Measurements from ENCODE around the gene MPDZ.

Gene MPDZ

DNA sequence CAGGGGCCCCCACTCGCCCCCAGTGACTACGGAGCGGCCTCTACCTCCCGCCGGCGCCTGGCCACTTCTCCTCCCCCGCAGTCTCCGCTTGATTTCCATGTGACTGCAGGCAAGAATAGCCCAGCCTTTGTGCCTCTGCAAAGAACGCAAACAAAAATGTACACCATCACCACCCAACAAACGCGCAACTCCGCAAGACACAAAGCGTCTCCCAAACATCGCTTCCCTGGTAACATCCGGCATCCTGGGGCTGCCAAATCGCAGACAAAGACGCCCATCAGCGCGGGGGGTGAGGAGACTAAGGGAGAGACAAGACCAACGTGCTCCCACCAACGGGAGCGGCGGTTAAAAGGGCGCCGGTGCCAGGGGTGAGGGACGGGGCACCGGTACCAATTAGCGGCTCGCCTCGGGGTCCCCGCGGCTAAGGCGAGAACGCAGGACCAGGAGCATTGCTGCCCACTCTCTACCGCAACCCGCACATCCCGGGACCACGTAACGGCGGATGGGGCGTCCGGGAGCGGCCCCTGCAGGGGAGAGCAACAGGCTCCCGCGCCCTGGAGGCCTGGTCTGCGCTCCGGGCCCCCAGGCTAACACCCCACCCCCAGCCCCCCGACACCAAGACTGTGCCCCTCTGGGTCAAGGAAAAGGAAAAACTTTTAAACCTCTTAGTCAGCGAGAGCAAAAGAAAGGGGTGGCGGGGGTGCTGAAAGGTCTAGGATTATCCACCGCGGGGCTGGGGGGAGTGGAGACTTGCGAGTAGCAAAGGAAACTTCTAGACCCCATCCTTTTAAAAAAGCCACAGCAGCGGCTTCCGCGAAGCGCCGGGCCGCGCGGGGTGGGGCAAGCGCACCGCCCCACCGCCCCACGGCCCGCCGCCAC lies 885 bp downstream of the MPDZ start:
- Histone ChIP-seq H3K36me3 (ENCODE audit: insufficient read depth, low read length) (no peaks in the 10 kb centered on the region), H3K79me2 (ENCODE audit: insufficient read depth, low read length) (no peaks in the 10 kb centered on the region), H3K4me2 (ENCODE audit: low read length) (no peak overlapping the region), H3K9me2 (ENCODE audit: low read depth, low read length) (no peaks in the 10 kb centered on the region), H3F3A (ENCODE audit: insufficient read depth, low read length) (no peaks in the 10 kb centered on the region), H2AFZ (ENCODE audit: low read length) (no peak overlapping the region), H3K4me1 (ENCODE audit: insufficient read depth, low read length, severe bottlenecking) (no peaks in the 10 kb centered on the region), H4K20me1 (ENCODE audit: insufficient read depth, low read length) (no peaks in the 10 kb centered on the region), H3K9me3 (ENCODE audit: low read length) (no peaks in the 10 kb centered on the region), H3K9ac (ENCODE audit: low read length) (no peak overlapping the region), H3K27ac (ENCODE audit: low read depth, low read length, poor library complexity, severe bottlenecking) (no peak overlapping the region), H3K4me3 (ENCODE audit: low read depth, low read length, poor library complexity, severe bottlenecking) (no peak overlapping the region), H3K27me3 (ENCODE audit: insufficient read depth, low read length) (no peaks in the 10 kb centered on the region)
- TF ChIP-seq, protein P1, sequence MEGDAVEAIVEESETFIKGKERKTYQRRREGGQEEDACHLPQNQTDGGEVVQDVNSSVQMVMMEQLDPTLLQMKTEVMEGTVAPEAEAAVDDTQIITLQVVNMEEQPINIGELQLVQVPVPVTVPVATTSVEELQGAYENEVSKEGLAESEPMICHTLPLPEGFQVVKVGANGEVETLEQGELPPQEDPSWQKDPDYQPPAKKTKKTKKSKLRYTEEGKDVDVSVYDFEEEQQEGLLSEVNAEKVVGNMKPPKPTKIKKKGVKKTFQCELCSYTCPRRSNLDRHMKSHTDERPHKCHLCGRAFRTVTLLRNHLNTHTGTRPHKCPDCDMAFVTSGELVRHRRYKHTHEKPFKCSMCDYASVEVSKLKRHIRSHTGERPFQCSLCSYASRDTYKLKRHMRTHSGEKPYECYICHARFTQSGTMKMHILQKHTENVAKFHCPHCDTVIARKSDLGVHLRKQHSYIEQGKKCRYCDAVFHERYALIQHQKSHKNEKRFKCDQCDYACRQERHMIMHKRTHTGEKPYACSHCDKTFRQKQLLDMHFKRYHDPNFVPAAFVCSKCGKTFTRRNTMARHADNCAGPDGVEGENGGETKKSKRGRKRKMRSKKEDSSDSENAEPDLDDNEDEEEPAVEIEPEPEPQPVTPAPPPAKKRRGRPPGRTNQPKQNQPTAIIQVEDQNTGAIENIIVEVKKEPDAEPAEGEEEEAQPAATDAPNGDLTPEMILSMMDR (IDR thresholded peaks at IDR 0.05; ENCODE audit: low read length), result no peak
- no peak for TF ChIP-seq EZH2 (IDR thresholded peaks at IDR 0.05; ENCODE audit: borderline replicate concordance, low read length)

DNA sequence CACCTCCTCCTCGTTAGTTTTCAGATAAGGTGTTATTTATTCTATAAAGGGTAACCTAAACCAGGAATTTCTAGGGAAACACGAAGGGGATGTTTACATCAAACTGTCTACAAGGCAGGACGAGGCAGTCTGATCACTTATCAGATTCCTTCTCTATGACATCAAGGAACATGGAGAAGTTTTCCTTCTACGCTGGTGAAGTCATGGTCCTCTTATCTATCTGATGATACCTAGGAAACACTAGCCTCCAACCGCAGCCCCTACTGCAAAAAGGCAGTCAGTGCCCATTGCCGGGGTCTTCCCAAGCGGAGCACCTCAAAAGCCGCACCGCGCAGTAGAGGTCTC lies 1.5 kb downstream of the MPDZ start:
- Histone ChIP-seq H3F3A (ENCODE audit: insufficient read depth, low read length) (no peaks in the 10 kb centered on the region), H3K9ac (ENCODE audit: low read length) (no peak overlapping the region), H3K36me3 (ENCODE audit: insufficient read depth, low read length) (no peaks in the 10 kb centered on the region), H3K9me2 (ENCODE audit: low read depth, low read length) (no peaks in the 10 kb centered on the region), H3K4me2 (ENCODE audit: low read length) (no peak overlapping the region), H3K9me3 (ENCODE audit: low read length) (no peaks in the 10 kb centered on the region), H3K4me1 (ENCODE audit: insufficient read depth, low read length, severe bottlenecking) (no peaks in the 10 kb centered on the region), H3K27me3 (ENCODE audit: insufficient read depth, low read length) (no peaks in the 10 kb centered on the region), H3K4me3 (ENCODE audit: low read depth, low read length, poor library complexity, severe bottlenecking) (no peak overlapping the region), H4K20me1 (ENCODE audit: insufficient read depth, low read length) (no peaks in the 10 kb centered on the region), H2AFZ (ENCODE audit: low read length) (no peak overlapping the region), H3K79me2 (ENCODE audit: insufficient read depth, low read length) (no peaks in the 10 kb centered on the region), H3K27ac (ENCODE audit: low read depth, low read length, poor library complexity, severe bottlenecking) (no peak overlapping the region)
- no peak for TF ChIP-seq EZH2 (IDR thresholded peaks at IDR 0.05; ENCODE audit: borderline replicate concordance, low read length)
- TF ChIP-seq, protein P1 (IDR thresholded peaks at IDR 0.05; ENCODE audit: low read length), result no peak

DNA sequence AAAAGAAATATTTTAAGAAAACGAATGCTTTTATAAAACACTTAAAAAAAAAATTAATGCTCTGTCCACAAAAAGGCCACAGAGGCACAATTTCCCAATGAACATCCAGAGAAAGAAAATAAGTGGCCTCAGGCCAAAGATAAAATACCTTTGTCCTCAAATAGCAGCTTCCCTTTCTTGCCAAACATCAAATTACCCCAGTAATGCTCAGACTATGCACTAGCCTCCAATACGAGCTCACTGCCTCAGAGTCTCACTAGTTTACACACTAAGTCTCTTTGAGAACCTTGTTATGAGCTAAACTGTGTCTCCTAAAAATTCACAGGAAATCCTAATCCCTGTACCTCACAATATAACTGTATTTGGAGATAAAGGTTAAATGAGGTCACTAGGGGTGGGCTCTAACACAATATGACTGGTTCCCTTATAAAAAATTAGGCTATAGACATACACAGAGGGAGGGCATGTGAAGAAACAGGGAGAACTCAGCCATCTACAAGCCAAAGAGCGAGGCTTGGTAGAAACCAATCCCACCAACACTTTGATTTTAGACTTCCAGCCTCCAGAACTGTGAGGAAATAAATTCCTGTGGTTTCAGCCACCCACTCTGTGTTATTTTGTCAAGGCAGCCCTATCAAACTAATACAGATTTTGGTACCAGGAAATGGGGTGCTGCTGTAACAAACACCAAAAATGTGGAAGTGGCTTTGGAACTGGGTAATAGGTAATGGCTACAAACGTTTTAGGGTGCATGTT lies 4.4 kb downstream of the MPDZ start:
- Histone ChIP-seq H3K9me2 (ENCODE audit: low read depth, low read length) (no peaks in the 10 kb centered on the region), H3K36me3 (ENCODE audit: insufficient read depth, low read length) (no peaks in the 10 kb centered on the region), H3K4me3 (ENCODE audit: low read depth, low read length, poor library complexity, severe bottlenecking) (no peak overlapping the region), H3K9ac (ENCODE audit: low read length) (no peak overlapping the region), H3K4me1 (ENCODE audit: insufficient read depth, low read length, severe bottlenecking) (no peaks in the 10 kb centered on the region), H3K27ac (ENCODE audit: low read depth, low read length, poor library complexity, severe bottlenecking) (no peak overlapping the region), H3K4me2 (ENCODE audit: low read length) (no peak overlapping the region), H2AFZ (ENCODE audit: low read length) (no peak overlapping the region), H4K20me1 (ENCODE audit: insufficient read depth, low read length) (no peaks in the 10 kb centered on the region), H3K27me3 (ENCODE audit: insufficient read depth, low read length) (no peaks in the 10 kb centered on the region), H3K79me2 (ENCODE audit: insufficient read depth, low read length) (no peaks in the 10 kb centered on the region), H3K9me3 (ENCODE audit: low read length) (no peaks in the 10 kb centered on the region), H3F3A (ENCODE audit: insufficient read depth, low read length) (no peaks in the 10 kb centered on the region)
- TF ChIP-seq, protein P1 (IDR thresholded peaks at IDR 0.05; ENCODE audit: low read length), result no peak
- no peak for TF ChIP-seq EZH2 (IDR thresholded peaks at IDR 0.05; ENCODE audit: borderline replicate concordance, low read length)

Data from OCI-LY1 (cell line).